RPMI8226 (cell line): ENCODE results near the gene SETDB1.
A peak's percentile ranks its signal among the peaks of the same experiment; 100 is the strongest.
"Not testable (repeated sequence)": the region's sequence is repeated elsewhere in the genome, so short reads cannot be mapped to it uniquely, and the experiment has no call there.

Experiments
- DNase-seq: peaks from one replicate; pipeline ENCODE4 v3.0.0-alpha.2; 2015

SETDB1 gene

DNA sequence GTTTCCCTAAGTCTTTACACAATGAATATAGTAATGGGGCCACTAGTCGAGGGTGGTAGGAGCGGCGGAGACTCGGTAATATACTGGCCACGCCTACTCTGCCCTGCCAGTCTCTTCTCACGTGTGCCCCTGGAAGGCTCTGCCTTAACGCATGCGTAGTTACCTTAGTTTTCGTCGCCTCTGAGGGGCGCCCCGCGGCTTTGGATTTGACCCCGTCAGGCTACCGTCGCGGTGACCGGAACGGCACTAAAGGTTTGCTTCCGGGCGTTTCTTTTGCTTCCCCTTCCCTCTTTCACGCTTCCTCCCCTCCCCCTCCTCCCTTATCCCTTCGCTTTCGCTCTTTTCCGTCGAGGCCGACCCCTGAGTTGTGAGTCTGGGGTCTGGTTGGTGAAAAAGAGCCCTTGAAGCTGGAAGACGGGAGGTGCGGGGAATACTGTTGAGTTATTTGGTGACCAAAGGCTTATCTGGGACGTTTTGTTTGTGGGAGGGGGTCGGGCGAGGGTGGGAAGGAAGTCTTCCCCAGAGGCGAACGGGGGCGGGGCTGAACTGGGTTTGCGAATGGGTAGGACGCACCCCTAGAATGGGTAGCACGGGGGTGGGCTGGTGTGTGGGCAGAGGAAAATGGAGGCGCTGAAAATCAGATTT is at the start of gene SETDB1:
SETDB1 (plus strand) TSS at position 267 of the 645 bp plus-strand sequence. CDS start 1,352 bp downstream, outside the sequence.
- peak; percentile 100 for DNase-seq

DNA sequence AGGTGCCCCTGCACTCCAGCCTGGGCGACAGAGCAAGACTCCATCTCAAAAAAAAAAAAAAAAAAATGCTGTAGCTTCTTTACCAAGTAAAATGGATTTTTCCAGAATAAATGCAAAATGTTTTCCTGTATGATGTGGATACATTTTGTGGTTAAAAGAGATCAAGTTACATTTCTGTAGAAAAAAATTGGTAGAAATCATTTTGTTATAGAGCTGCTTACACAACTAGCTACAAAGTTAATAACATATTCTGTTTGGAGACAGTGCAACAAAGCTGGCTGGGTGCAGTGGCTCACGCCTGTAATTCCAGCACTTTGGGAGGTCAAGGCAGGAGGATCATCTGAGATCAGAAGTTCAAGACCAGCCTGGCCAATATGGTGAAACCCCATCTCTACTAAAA is 47.2 kb upstream of the SETDB1 start:
- DNase-seq: not testable (repeated sequence)

DNA sequence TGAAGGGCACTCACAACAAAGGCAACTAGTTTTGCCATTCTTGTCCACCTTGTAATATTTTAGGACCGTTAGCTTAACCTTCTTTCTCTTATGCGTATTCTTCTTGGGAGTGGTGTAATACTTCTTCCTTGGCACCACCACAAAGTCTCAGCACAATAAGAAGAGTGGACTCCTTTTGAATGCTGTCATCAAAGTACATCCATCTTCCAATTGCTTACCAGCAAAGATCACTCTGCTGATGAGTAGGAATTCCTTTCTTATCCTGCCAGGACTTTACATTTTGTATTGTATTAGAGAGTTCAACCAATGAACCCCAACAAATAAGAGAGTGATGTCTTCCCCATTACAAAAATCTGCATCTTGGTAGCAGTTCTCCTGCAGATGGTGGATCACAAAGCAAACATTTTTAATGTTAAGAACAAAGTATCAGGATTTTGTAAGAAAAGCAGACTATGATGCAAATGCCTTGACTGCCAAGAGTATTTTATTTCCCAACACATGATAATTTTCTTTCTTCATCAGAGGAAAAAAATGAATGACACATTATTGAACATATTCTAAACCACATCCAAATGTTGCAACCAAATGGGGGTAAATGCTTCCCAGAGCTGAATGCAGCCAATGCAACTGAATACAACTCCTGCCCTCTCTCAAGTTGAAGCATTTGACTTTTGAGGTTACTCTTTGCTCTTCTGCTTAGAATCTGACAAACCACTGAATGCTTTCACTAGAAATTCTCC is 44.7 kb upstream of the SETDB1 start:
- DNase-seq: no peak

DNA sequence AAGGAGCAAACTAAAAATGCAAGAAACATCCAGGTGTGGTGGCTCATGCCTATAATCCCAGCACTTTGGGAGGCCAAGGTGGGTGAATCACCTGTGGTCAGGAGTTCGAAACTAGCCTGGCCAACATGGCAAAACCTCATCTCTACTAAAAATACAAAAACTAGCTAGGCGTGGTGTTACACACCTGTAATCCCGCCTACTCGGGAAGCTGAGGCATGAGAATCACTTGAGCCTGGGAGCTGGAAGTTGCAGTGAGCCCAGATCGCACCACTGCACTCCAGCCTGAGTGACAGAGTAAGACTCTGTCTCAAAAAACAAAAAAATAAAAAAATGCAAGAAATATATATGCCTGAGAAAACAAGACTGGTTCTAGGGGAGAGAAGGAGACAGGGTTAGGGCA is 43.0 kb upstream of the SETDB1 start:
- not testable (repeated sequence) for DNase-seq

DNA sequence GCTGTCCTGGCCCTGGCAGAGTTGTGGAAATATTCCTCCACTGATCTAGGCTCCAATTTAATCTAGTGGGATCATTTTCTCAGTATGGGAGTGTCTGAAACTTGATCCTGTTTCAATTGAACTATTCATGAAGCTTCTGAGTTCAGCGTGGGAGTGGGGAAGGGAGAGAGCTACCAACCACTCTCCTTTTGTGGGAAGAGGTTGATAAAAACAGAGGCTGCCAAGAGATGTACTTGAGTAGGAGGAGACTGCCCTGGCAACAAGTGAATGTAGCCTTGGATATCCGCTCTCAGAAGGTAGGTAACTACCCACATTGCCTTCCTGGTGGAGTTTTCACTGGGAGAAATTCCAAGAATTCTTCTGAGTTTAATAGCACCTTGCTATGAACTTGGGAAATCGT is 39.1 kb upstream of the SETDB1 start, which contains the start of gene CTXND2:
CTXND2 (plus strand) TSS at position 119 of the 400 bp plus-strand sequence. CDS start 25,179 bp downstream, outside the sequence.
- no peak for DNase-seq

DNA sequence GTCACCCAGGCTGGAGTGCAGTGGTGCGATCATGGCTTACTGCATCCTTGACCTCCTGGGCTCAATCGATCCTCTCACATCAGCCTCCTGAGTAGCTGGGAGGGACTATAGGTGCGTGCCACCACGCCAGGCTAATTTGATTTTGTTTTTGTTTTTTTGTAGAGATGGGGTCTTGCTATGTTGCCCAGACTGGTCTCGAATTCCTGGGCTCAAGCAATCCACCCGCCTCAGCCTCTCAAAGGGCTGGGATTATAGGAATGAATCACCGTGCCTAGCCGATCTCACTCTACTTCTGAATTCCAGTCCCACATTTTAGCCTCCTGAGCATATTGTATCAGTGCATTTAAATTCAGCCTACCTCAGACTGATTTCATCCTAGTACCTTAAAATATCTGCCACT is 37.4 kb upstream of the SETDB1 start:
- DNase-seq: no peak

DNA sequence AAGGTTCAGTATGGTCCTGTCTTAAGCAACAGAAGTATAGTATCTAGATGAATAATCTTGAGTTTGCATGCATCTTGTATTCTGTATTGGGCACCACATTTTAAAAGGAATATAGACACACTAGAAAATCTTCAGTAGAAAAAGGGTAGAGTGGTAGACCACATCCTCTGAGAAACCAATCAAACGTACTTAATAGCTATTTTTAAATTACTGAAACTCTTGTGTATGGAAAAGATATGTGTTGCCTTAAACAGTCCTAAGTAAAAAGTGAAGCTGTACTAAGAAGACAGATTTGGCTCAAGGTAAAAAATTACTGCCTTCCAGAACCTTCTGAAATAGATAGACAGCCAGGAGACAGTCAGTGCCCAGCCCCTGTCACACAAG is 36.1 kb upstream of the SETDB1 start:
- DNase-seq: no peak

DNA sequence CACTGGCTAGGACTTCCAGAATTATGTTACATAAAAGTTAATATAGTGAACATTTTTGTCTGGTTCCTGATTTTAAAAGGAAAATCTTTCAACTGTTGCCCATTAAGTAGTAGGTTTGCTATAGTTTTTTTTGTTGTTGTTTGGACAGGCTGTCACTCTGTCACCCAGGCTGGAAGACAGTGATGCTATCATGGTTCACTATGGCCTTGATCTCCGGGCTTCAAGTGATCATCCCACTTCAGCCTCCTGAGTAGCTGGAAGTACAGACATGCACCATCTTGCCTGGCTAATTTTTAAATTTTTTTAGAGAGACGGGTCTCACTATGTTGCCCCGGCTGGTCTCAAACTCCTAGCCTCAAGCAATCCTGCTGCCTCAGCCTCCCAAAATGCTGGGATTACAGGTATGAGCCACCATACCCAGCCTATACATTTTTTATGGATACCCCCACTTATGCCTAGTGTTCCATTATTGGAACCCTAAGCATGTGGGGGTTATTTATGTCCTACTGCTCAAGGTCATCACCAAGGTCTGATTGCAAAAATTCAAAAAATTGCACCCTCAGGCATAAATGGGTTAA is 32.7 kb upstream of the SETDB1 start:
- DNase-seq: no peak

DNA sequence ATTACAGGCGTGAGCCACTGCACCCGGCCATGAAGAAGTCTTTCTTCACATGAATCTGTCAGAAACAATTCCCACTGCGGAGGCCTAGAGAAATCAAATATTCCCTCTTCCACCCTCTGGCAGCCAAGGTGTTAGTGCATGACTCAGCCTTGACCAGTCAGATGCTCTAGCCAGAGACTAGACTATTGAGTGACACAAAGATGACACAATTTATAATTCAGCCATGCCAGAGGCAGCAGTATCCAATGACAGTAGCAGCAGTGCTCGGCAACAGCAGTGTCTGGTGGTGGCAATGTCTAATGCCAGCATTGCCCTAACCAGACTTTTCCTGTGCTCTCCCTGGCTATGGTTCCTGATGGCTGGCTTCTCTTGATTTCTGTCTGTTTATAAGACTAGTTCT is 30.5 kb upstream of the SETDB1 start:
- DNase-seq: no peak

DNA sequence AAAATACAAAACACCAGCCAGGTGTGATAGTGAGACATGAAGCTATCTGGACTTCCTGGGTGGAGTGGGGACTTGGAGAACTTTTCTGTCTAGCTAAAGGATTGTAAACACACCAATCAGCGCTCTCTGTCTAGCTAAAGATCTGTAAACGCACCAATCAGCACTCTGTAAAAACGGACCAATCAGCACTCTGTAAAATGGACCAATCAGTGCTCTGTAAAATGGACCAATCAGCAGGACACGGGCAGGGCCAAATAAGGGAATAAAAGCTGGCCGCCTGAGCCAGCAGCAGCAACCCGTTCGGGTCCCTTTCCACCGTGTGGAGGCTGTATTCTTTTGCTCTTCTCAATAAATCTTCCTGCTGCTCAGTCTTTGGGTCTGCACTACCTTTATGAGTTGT is 26.4 kb upstream of the SETDB1 start:
- not testable (repeated sequence) for DNase-seq

DNA sequence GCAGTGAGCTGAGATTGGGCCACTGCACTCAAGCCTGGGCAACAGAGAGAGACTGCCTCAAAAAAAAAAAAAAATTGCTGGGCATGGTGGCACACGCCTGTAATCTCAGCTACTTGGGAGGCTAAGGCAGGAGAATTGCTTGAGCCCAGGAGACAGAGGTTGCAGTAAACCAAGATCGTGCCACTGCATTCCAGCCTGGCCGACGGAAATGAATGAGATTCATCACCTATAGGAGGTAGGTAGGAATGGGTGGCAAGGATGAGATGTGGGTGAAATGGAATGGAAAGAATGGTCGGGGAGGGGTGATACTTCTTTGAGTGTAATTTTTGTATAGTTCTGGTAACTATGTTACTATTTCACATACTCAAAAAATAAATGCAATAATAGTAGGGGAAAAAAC is 23.8 kb upstream of the SETDB1 start:
- DNase-seq: no peak

DNA sequence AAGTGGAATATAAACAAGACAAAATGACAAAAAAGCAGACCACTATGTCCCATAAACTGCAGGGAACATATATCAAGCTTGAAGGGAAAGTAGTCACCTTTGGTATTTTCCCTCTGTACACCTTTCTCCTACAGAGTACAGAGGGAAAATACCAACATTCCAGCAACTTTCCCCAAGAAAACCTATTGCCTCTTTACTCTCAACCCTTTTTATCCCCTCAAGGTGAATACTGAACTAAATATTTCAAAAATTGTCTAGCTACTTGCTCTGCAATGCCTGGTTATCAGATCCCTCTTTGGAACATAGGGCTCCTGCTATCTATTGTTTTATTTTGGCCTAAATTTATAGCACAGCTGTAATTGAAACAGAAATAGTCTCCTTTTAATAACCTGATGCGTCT is 23.4 kb upstream of the SETDB1 start:
- DNase-seq: no peak

DNA sequence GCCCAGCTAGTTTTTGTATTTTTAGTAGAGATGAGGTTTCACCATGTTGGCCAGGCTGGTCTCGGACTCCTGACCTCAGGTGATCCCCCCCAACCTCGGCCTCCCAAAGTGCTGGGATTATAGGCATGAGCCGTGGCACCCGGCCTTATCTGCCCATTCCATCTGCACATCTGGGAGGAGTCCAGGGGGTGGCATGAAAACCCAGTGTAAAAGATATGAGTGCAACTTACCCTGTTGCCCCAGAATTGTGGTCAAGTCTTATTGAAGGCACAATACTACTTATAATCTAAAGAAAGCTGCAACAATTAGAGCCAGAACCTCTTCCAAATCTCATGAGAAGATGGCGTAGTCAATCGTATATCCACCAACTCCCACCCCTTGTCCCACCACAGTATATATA is 20.9 kb upstream of the SETDB1 start:
- DNase-seq: no peak

DNA sequence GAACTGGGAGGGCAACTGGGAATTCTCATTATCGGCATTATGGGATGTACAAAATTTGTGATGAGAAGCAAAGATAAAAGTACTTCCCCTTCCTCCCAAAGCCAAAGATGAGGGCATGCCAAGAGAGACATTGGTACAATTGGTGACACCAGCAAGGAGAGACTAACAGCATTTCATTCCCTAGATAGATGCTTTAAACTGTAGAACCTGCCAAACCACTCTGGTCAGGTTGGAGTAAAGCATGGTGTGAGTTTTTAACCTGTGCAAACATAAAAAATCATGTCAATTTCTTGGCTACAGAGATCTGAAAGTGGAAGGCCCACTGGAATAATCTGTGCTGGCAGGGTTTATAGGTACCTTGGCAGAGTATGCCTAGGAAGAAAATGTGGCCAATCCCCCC is 19.8 kb upstream of the SETDB1 start:
- DNase-seq: no peak

DNA sequence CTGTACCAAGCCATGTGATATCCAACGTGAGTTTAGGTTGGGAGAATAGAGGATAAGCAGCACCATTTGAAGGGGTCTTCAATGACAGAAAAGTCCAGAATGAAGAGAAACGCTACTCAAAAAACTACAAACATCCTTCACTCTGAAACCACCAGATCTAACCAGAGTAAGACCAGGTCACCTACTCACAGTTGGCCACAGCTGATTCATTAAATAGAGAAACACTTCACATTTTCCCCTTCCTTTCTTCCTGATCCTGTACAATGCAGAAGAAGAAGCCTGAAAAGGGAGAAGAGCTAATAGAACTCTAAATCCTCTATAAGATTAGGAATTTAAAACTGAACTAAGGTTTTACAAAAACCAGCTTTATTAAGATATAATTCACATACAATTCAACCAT is 19.4 kb upstream of the SETDB1 start:
- DNase-seq: no peak

DNA sequence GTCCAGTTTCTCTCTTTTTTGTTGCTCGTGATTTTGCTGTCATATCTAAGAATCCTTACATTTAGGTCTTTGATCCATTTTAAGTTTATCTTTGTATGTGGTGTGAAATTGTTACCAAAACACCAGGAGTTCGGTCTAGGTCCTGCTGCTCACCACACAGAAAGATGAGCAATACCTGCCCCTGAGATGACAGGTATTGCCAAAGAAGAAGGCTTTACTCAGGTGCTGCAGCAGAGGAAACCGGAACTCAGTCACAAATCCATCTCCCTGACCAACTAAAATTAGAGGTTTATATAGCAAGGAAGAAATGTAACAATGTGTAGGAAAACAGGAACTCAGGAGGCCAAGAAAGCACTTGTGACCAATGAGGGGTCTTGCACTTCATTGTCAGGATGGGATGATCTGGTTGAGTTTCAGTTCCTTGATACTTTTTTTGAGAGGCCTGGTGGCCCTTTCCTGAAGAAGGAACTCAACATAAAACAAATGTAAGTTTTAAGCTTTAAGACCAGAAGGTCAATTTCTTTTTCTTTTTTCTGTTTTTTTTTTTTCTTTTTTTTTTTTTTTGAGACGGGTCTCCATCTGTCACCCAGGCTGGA is 16.5 kb upstream of the SETDB1 start:
- no peak for DNase-seq

DNA sequence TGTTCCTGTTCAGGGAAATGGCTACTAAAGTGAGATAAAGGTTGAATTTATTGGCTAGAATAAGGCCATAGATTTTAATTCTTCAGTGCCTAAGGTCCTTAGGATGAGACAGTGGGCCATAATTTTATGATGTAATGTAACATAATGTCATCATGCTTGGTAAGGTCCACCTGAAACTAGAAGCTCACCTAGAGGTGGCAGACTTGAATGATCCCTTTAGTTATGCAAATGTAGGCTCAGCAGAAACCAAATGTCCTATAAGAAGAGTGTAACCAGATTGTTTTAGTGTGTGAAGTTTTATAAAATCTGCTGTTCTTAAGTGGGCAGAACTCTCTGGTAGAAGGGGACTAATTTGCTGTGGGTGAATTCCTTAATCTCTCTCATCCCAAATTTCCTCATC is 13.5 kb upstream of the SETDB1 start:
- DNase-seq: no peak

DNA sequence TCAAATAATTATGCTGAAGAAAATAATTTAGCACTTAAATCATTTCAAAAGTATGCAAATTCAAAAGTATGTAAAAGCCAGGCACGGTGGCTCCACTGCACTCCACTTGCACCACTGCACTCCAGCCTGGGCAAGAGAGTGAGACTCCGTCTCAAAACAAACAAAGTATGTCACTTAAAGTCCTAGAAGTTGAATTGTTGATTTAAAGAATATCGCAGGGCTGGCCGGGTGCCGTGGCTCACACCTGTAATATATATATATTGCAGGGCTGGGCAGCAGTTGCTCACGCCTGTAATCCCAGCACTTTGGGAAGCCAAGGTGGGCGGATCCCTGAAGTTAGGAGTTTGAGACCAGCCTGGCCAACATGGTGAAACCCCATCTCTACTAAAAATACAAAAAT is 8.8 kb upstream of the SETDB1 start:
- DNase-seq: no peak

DNA sequence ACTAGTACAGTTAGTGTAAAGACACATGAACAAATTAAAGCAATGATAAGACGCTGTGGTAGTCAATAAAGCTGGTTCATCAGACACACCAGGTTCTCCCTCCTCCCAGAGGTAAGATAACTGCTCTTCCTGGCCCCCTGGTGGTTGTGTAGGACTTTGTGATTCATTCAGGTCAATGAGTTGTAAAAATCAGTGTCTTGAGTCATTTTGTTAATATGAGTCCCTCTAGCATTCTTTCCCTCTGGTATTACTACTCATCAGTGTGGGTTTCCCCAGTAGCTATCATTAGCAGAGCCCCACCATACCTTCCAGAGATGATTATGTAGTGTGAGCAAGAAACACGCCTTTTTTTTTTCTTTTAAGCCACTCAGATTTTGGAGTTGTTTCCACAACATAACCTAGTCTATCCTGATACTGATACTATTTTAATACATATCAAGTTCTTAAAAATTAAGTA is 3.6 kb upstream of the SETDB1 start:
- DNase-seq: peak; percentile 88

DNA sequence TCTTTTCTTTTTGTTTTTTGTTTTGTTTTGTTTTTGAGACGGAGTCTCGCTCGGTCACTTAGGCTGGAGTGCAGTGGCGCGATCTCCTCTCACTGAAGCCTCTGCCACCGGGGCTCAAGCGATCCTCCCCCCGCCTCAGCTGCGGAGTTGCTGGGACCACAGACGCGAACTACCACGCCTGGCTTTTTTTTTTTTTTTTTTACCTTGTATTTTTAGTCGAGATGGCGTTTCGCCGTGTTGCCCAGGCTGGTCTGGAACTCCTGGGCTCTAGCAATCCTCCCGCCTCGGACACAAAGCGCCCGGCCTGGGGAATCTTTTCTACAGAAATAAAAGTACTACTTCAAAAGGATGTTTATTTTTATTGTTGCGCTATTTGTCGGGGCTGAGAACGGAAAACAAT is 1.1 kb upstream of the SETDB1 start:
- no peak for DNase-seq

DNA sequence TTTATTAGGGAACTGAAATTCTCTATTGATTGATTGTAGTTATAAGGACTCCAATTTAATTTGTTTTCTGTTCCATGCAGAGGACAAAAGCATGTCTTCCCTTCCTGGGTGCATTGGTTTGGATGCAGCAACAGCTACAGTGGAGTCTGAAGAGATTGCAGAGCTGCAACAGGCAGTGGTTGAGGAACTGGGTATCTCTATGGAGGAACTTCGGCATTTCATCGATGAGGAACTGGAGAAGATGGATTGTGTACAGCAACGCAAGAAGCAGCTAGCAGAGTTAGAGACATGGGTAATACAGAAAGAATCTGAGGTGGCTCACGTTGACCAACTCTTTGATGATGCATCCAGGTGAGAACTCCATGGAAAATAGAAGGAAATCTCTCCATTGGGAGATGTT is 1.5 kb downstream of the SETDB1 start:
- DNase-seq: no peak

DNA sequence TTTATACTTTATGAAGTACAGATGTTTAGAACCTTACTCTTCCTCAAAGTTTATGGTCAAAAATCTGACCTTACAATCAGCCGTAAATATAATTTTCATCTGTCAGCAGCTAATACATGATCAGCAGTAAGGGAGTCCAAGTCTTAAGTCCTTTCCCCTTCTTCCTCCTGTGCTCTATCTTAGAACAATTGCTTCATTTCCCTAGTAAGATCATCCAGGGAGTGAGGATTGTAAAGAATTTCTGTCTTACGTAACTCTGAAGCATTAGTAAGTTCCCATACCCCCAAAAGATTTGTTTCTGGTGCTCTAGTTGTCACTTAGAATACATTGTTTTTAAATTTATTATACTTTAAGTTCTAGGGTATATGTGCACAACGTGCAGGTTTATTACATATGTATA is 2.1 kb downstream of the SETDB1 start:
- DNase-seq: no peak

DNA sequence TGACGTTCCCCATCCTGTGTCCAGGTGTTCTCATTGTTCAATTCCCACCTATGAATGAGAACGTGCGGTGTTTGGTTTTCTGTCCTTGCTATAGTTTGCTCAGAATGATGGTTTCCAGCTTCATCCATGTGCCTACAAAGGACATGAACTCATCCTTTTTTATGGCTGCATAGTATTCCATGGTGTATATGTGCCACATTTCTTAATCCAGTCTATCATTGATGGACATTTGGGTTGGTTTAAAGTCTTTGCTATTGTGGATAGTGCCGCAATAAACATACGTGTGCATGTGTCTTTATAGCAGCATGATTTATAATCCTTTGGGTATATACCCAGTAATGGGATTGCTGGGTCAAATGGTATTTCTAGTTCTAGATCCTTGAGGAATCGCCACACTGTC is 2.6 kb downstream of the SETDB1 start:
- not testable (repeated sequence) for DNase-seq

DNA sequence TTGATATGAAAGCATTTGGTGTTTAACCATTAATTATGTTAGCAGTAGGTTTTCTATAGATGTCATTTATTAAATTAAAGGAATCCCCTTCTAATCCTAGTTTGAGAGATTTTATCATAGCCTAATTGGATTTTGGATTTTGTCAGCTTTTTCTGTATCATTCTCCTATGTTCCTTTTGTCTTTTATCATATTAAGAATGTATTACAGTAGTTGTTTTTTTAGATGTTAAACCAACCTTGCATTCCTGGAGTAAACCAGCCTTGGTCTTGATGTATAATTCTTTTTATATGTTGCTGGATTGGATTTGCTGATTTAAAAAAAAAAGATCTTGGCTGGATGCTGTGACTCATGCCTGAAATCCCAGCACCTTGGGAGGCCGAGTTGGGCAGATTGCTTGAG is 5.6 kb downstream of the SETDB1 start:
- DNase-seq: no peak
